Measurements from ENCODE around the gene SAP30BP.
A peak's percentile ranks its signal among the peaks of the same experiment; 100 is the strongest.

Gene SAP30BP

GRCh38 chr17:75666959-75667790 is at the start of gene SAP30BP, which contains the start of gene RECQL5:
Gene SAP30BP, plus strand, starts transcription at chr17:75667338. Its CDS starts 35 bp downstream, at chr17:75667373.
Gene RECQL5, minus strand, starts transcription at chr17:75667154. Its CDS starts 597 bp downstream, at chr17:75666557.
- DNase-seq: peak; percentile 96

GRCh38 chr17:75617675-75618074 is 49.5 kb upstream of the SAP30BP start:
- DNase-seq: no peak

GRCh38 chr17:75619506-75620431 is 47.4 kb upstream of the SAP30BP start:
- DNase-seq: peak; percentile 25

- DNase-seq: no peak
These were observed 45.6 kb upstream of the SAP30BP start for GRCh38 chr17:75621489-75621888.

- DNase-seq: no peak
These were observed 45.1 kb upstream of the SAP30BP start for GRCh38 chr17:75622076-75622475.

DNA sequence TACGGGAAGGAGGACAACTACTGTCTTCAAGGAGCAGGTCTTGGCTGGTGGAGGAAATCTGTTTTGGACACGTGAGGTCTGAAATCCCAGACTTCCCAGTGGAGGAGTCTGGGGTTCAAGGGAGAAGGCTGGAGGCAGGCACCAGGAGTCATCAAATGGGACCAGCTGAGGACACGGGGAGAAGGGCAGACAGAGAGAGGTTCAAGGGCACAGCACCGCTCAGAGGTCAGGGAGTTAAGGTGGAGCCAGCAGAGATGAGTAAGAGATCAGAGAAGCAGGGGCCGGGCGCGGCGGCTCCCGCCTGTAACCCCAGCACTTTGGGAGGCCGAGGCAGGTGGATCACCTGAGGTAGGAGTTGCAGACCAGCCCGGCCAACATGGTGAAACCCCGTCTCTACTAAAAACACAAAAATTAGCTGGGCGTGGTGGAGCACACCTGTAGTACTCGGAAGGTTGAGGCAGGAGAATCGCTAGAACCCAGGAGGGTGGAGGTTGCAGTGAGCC is 44.3 kb upstream of the SAP30BP start:
- no peak for DNase-seq

- no peak for DNase-seq
These were observed 43.8 kb upstream of the SAP30BP start for GRCh38 chr17:75623386-75623785.

- DNase-seq: no peak
These were observed 43.1 kb upstream of the SAP30BP start for GRCh38 chr17:75624021-75624420.

DNA sequence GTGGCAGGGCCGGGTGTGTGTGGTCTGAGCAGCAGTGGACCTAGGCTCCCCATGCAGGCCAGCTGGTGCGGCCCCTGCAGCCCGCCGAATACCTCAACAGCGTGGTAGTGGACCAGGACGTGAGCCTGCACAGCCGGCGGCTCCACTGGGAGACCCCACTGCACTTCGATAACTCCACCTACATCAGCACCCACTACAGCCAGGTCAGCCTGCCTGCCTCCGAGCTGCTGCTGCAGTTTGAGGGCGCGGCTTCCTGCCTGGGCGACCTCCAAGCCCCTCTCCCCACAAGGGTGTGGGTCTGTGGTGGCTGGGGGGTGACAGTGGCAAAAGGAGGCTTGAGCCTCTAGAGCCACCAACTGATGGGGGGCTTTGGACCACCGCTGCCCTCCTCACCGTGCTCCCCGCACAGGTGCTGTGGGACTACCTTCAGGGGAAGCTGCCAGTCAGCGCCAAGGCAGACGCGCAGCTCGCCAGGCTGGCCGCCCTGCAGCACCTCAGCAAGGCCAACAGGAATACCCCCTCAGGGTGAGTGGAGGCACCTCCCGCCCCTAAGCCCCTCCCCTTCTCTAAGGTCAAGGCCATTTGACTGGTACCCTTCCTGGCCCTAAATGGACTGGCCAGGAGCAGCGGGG is 42.3 kb upstream of the SAP30BP start:
- no peak for DNase-seq

- peak; percentile 38 for DNase-seq
These were observed 41.2 kb upstream of the SAP30BP start for GRCh38 chr17:75625813-75626486.

GRCh38 chr17:75626496-75627038 is 40.6 kb upstream of the SAP30BP start:
- peak; percentile 69 for DNase-seq

DNA sequence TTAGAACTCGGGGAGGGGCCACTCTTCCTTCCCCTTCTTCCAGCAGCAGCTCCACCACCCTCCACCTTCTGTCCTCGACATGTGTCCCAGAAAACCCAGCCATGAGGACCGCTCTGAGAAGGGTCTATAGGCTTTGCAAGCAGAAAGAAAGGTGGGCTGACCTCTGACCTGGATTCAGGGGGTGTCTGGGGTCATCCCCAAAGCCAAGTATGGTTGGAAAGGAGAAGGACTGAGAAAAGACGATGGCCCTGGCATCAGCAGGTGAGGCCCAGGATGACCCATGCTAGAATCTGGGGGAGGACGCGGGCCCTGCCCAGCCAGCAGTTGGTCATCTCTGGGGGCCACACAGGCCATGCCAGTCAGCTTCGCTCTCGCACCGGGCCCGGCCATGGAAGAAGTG is 40.0 kb upstream of the SAP30BP start:
- no peak for DNase-seq

DNA sequence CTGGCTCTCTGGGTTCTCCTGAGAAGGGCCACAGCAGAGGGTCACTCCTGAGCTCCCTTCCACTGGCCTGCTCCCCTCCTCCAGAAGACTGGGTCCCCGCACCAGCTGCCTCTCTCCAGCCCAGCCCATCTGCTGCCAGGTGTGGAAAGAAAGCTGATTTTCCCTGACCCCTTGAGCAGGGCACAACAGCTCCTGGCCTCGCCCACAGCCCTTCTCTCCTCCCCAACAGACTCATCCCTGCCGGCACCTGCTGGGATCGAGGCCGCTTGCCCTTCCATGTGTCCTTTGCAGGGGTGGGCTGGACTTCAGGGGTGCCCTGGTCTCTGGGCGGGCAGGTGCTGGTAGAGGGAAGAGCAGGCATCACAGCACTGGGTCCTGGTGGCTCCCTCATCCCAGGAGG is 38.7 kb upstream of the SAP30BP start:
- no peak for DNase-seq

- DNase-seq: no peak
These were observed 38.0 kb upstream of the SAP30BP start for GRCh38 chr17:75629157-75629556.

GRCh38 chr17:75630071-75630917 is 36.8 kb upstream of the SAP30BP start:
- no peak for DNase-seq

DNA sequence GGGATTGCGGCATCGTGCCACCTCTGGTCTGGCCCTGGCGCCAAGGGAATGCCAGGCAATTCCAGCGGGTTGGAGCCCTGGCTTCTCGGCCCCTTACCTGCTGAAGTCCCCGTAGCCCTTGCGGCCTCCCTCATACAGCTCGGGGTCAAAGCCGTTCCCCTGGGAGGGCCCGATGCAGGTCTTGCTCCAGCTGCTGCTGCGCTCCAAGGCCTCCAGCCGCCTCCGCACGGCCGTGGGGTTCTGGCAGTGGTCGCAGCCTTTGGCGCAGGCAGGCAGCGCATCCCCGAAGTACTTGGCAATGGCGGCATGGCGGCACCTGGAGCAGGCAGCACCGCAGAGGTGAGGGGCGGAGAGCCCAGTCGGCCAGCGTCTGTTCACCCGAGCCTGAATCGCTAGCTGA is 35.8 kb upstream of the SAP30BP start:
- DNase-seq: no peak

GRCh38 chr17:75632428-75632827 is 34.7 kb upstream of the SAP30BP start:
- no peak for DNase-seq

- DNase-seq: peak; percentile 62
These were observed 34.2 kb upstream of the SAP30BP start, which contains the start of gene SMIM5 for GRCh38 chr17:75632863-75633485. Gene SMIM5, plus strand, starts transcription at chr17:75633434. Its CDS starts 6,768 bp downstream, at chr17:75640202.

GRCh38 chr17:75633486-75634375 is 33.4 kb upstream of the SAP30BP start:
- DNase-seq: peak; percentile 81
